Measurements from ENCODE around the gene NANOG.

DNA sequence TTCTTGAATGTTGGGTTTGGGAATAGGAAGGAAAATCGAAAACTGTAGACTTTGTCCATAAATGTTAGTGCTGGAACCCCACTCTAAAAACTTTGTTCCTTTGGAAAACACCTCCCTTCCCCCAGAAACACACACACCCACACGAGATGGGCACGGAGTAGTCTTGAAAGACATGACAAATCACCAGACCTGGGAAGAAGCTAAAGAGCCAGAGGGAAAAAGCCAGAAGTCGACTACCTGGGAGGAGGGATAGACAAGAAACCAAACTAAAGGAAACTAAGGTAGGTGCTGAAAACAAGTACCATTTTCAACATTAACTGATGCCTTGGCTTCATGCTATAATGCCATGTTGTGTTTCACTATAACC is 925 bp upstream of the NANOG start:
- TF ChIP-seq, protein P1, sequence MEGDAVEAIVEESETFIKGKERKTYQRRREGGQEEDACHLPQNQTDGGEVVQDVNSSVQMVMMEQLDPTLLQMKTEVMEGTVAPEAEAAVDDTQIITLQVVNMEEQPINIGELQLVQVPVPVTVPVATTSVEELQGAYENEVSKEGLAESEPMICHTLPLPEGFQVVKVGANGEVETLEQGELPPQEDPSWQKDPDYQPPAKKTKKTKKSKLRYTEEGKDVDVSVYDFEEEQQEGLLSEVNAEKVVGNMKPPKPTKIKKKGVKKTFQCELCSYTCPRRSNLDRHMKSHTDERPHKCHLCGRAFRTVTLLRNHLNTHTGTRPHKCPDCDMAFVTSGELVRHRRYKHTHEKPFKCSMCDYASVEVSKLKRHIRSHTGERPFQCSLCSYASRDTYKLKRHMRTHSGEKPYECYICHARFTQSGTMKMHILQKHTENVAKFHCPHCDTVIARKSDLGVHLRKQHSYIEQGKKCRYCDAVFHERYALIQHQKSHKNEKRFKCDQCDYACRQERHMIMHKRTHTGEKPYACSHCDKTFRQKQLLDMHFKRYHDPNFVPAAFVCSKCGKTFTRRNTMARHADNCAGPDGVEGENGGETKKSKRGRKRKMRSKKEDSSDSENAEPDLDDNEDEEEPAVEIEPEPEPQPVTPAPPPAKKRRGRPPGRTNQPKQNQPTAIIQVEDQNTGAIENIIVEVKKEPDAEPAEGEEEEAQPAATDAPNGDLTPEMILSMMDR (conservative IDR thresholded peaks at IDR 0.05): no peak
- TF ChIP-seq ZFX (IDR thresholded peaks at IDR 0.05): no peak
